Ectodermal cell (in vitro differentiated cells): ENCODE data around the gene TOP1.
A peak's percentile ranks its signal among the peaks of the same experiment; 100 is the strongest.
"Not testable (repeated sequence)": the region's sequence is repeated elsewhere in the genome, so short reads cannot be mapped to it uniquely, and the experiment has no call there.

ENCODE experiments used
- H3K27ac ChIP-seq: 2 replicates; pipeline ENCODE4 v1.7.0; 2013; ENCODE audit warnings: mild to moderate bottlenecking, low read depth, low read length; ENCODE audit not compliant: insufficient read depth, poor library complexity, severe bottlenecking
- H3K27me3 ChIP-seq: 2 replicates; pipeline ENCODE4 v1.7.0; 2013; ENCODE audit warnings: mild to moderate bottlenecking, low read length; ENCODE audit not compliant: insufficient read depth, control insufficient read depth, poor library complexity, severe bottlenecking
- H3K36me3 ChIP-seq: one replicate; pipeline ENCODE4 v1.7.0; 2013; ENCODE audit warnings: low read length; ENCODE audit not compliant: control insufficient read depth, insufficient read depth
- H3K4me1 ChIP-seq: one replicate; pipeline ENCODE4 v1.7.0; 2013; ENCODE audit warnings: low read length; ENCODE audit not compliant: control insufficient read depth, insufficient read depth
- H3K4me3 ChIP-seq: 2 replicates; pipeline ENCODE4 v1.7.0; 2013; ENCODE audit warnings: low read depth, low read length, control low read depth; ENCODE audit not compliant: insufficient read depth
- H3K9me3 ChIP-seq: 2 replicates; pipeline ENCODE4 v1.7.0; 2013; ENCODE audit warnings: mild to moderate bottlenecking, low read length, moderate library complexity; ENCODE audit not compliant: control insufficient read depth
- WGBS, 2 experiments: methylation state at CpG; one replicate each; pipeline ENCODE4 v1.1.7; 2013; ENCODE audit warnings: missing lambda C conversion rate in 2 of 2; 5-methylcytosine and 5-hydroxymethylcytosine counted together

TOP1 gene

DNA sequence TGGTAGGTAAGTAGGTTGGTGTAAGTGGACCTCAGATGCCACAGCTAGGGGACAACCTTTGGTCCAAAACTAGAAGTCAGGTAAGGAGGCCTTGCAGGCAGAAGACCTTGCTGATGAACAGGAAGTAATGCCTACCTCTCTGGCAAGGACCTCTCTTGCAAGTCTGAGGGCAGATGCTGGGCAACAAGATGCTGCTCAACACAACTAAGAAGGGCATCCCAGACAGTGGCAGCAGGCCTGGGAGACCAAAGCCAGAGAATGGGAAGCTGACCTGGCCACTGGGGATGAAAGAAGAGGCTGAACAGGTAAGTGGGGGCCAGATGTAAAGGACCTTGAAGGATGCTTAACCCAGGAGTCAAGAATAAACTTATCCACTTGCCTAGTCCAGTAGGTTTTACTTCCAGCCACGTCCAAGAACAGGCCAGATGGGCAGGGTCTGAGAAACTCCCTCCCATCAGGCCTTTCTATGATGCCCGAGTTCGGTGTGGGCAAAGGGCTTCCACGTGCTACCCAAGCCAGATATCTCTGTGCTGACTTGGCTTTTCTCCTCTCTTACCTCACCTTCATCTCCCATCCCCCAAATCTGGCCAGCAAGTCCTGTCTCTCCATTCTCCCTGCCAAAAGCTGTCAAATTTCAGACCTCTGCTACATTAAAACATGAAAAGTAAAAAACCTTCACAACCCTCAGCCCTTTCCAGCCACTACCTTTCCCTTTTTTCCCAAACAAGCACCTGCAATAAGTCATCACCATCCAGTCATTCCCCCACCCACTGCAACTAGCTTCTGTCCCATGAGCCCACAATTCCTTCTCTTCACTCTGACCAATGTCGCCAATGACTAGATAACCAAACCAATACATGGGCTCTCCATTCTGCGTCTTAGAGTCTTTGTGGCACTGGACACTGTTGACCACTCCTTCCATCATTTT lies 97.2 kb downstream of the TOP1 start:
- no peaks in the 10 kb centered on the region for H3K9me3 ChIP-seq
- no peak overlapping the region for H3K27ac ChIP-seq
- no peaks in the 10 kb centered on the region for H3K27me3 ChIP-seq
- no peak overlapping the region for H3K4me3 ChIP-seq
- no peaks in the 10 kb centered on the region for H3K4me1 ChIP-seq
- WGBS, 2 experiments = 92 to 96% methylated on average over 6 of the region's 6 CpGs
- H3K36me3 ChIP-seq = peaks cover 24% of the 10 kb centered on the region

DNA sequence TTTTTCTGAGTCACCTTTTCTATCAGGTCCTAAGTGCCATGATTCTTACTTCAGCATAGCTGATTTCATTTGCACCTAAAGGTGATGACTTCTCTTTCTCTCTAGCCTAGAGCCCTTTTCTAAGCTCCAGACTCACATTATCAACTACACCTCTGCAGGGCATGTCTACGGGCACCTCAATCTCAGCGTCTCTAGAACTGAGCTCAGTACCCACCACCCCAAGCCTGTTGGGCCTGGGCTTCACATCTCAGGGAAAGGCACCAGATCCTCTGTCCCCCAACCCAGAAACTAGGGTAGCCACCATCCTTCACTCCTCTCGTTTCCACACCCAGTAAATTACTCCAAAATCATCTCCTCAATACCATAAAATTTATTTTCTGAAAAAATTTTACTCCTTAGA lies 98.1 kb downstream of the TOP1 start:
- peaks cover 15% of the 10 kb centered on the region for H3K36me3 ChIP-seq
- H3K27ac ChIP-seq = no peak overlapping the region
- H3K27me3 ChIP-seq = no peaks in the 10 kb centered on the region
- WGBS, 2 experiments = 91 to 94% methylated on average over 3 of the region's 3 CpGs
- H3K4me3 ChIP-seq = no peak overlapping the region
- no peaks in the 10 kb centered on the region for H3K9me3 ChIP-seq
- no peaks in the 10 kb centered on the region for H3K4me1 ChIP-seq

DNA sequence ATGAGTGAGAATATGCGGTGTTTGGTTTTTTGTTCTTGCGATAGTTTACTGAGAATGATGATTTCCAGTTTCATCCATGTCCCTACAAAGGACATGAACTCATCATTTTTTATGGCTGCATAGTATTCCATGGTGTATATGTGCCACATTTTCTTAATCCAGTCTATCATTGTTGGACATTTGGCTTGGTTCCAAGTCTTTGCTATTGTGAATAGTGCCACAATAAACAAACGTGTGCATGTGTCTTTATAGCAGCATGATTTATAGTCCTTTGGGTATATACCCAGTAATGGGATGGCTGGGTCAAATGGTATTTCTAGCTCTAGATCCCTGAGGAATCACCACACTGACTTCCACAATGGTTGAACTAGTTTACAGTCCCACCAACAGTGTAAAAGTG lies 99.7 kb downstream of the TOP1 start:
- not testable (repeated sequence) for H3K4me3 ChIP-seq, H3K4me1 ChIP-seq, H3K36me3 ChIP-seq, H3K27me3 ChIP-seq, H3K9me3 ChIP-seq, H3K27ac ChIP-seq
- WGBS, 2 experiments = no CpG with 5 or more reads among the region's 3 CpGs

DNA sequence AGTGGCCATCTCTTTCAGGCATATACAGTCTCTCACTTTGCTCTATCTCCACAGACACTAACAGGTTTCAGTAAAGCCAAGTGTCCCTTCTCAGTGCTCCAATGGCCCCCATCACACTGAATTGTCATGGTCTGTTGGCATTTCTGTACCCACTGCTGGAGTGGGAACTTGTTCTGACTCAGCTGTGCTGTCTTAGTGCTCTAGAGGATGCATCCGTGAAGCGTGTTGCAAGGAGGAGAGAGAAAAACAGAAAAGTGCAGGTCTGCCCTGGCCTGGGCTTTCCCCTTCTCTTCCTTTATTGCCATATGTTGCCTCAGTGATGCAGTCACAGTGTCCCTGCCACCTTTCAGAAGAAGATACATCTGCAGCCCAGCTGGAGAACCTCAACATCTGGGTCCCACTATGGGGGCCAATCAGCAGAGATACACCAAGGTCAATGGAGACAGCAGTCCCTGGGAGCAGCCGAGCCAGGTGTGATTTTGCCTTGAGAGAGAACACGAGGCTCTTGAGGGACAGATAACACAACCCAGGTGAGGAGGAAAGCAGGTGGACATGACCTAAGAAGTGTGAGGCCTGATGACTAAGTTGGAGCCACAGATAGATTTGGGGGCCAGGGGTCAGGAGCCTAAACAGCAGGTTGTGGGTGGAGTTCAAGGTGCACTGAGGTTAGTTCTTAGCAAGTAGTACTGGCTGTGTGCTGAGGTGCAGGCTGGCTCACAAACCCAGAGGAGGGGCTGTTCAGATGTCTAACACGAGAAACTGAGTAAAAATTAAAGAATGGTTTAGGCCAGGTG lies 103.2 kb downstream of the TOP1 start:
- no peak overlapping the region for H3K27ac ChIP-seq
- H3K4me1 ChIP-seq = peaks cover 6% of the 10 kb centered on the region
- H3K9me3 ChIP-seq = no peaks in the 10 kb centered on the region
- WGBS, 2 experiments = 92 to 94% methylated on average over 5 of the region's 5 CpGs
- no peaks in the 10 kb centered on the region for H3K27me3 ChIP-seq
- H3K4me3 ChIP-seq = no peak overlapping the region
- no peaks in the 10 kb centered on the region for H3K36me3 ChIP-seq

DNA sequence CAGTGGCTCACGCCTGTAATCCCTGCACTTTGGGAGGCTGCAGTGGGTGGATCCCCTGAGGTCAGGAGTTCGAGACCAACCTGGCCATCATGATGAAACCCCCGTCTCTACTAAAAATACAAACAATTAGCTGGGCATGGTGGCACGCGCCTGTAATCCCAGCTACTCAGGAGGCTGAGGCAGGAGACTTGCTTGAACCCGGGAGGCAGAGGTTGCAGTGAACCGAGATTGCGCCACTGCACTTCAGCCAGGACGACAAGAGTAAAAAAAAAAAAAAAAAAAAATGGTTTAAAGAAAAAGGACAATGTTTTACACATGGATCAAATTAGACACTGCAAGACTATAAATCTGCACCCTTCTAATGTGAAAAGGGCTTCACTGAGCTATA lies 103.8 kb downstream of the TOP1 start:
- not testable (repeated sequence) for H3K9me3 ChIP-seq, H3K27me3 ChIP-seq, H3K27ac ChIP-seq, H3K4me1 ChIP-seq, H3K36me3 ChIP-seq, H3K4me3 ChIP-seq
- WGBS, 2 experiments = 80 to 90% methylated on average over 9 of the region's 9 CpGs

DNA sequence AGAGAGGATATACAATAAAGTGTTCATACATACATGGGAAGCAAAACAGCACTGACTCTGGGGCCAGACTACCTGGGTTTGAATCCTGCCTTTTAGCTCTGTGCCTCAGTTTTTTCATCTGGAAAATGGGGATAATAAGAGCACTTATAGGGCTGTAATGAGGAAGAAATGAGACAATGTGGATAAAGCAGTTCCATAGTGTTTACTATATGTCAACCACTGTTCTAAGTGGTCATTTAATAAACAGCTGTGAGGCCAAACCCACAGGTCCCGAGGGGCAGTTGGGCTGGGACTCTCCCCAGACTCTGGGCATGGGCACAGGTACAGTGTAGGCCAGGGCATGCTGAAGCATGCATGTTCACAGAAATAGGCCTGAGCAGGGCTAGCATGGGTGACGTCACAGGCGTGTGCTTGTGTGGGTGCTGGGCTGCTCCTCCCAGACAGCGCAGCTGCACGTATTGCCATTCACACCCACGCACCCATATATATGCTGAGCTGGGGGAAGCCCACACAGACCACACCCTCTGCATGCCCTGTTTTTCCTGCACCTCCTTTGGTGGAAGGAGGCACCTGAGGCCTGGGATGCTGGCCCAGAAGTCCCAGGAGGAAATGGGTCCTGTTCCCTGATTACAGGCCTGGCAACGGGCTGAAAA lies 105.2 kb downstream of the TOP1 start:
- Histone ChIP-seq H3K27ac (no peak overlapping the region), H3K9me3 (no peaks in the 10 kb centered on the region), H3K4me1 (peaks cover 9% of the 10 kb centered on the region), H3K27me3 (no peaks in the 10 kb centered on the region), H3K36me3 (no peaks in the 10 kb centered on the region), H3K4me3 (no peak overlapping the region)
- WGBS, 2 experiments = 92% methylated on average over 7 of the region's 7 CpGs

DNA sequence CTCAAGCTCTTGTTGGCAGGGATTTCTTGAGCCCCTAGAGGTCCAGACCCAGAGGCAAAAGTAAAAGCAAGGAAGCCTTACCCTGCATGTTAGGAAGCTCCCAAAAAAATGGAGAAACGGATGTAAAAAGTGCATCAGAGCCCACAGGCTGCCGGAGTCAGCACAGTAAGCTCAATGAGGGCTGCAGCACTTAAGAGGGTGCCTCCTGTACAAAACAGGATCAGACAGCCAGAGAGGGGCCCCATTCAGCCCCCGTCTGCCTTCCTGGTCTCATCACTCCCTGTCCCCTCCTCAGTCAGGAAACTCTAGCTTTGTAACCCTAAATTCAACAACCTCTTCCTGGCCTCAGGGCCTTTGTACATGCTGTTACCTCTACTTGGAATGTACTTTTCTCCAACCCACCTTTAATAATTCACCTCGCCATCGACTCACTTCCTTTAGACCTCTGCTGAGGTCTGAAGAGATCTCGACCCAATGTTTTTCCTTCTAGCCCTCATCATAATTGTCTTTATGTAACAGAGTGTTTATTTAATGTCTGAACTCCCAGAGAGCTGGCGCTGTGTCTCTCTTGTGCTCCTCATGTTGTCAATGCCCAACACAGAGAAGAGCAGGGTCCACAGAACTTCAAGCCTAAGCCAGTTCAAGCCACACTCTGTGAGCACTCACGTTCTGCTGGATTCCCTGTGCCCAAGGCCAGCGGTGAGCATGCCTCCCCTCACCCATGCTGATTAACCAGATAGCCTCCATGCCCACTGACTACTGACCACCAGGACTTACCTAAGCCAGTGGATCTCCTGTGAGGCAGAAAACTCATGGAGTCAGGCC lies 106.0 kb downstream of the TOP1 start:
- WGBS, 2 experiments = 88 to 92% methylated on average over 9 of the region's 9 CpGs

DNA sequence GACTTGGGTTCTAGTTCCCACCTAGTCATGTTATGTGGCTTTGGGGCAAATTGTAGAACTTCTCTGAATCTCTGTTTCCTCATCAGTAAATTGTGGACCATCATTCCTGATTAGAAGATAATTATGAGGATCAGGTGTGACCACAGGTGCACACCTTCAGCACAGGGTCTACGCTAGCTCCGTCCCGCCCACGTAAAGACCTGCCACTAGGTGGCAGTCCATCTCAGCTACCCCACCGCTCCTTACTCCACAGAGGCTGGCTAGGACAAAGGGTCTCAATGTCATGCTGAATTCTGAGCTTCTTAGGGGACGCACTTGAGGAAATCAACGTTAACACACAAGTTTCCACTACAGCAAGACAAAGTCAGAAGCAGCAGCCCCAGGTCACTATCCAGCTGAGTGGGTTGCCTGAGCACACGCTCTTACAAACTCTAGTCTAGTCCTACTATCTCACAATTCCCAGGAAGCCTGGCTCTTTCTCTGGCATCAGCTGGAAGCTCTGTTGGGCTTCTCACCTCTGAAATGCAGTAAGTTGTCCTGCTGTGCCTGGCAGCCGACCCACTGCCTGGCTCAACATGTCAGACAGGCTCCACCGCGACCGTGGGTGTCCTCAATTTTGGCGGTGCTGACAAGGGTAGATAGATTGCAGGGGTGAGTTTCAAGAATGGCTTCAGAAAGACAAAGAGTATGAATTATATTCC lies 106.7 kb downstream of the TOP1 start:
- Histone ChIP-seq H3K4me1 (peaks cover 23% of the 10 kb centered on the region), H3K27ac (no peak overlapping the region)
- 30 to 35% methylated on average over 13 of the region's 13 CpGs for WGBS, 2 experiments

More for the DNA sequence above, 106.0 kb downstream of the TOP1 start:
- Histone ChIP-seq H3K27me3 (no peaks in the 10 kb centered on the region), H3K36me3 (no peaks in the 10 kb centered on the region), H3K27ac (no peak overlapping the region), H3K4me1 (peaks cover 17% of the 10 kb centered on the region), H3K9me3 (no peaks in the 10 kb centered on the region), H3K4me3 (no peak overlapping the region)

DNA sequence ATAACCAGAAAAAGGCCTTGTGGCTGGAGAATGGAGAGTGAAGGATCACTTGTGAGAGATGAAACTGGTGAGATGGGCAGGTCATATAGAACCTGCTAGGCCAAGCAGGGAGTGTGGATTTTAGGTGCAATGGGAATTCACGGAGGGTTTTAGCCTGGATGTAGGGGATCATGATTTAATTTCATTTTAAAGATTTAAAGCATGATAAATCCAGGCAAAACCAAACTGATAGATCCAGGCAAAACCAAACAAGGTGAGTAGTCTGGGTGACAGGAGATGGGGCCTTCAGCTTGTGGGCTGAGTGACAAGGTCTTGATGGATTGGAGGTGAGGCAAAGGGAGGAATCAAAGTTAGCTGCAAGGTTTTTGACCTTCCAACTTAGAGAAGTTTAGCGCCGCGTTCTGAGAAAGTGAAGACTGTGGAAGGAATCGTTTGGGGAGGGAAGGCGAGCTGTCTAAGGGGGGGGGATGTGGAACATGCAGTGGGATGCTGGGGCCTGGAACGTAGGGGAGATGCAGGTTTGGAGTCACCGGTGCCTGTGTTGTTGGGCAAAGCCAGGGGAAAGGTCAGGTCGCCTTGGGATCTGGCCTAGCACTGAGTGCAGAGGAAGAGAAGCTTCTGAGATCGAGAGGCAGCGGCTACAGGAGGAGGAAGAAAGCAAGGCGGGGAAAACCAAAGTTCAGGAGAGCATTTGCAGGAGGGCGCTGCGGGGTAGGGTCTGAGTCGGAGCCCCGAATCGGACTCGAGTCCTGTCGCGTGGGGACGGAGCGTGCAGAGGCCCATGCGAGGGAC lies 107.5 kb downstream of the TOP1 start:
- Histone ChIP-seq H3K4me1 (peaks cover 31% of the 10 kb centered on the region), H3K9me3 (no peaks in the 10 kb centered on the region), H3K4me3 (peak overlapping the region; percentile 91), H3K36me3 (no peaks in the 10 kb centered on the region), H3K27ac (no peak overlapping the region), H3K27me3 (no peaks in the 10 kb centered on the region)
- WGBS, 2 experiments = 43% methylated on average over 23 of the region's 23 CpGs

More for the DNA sequence above, 106.7 kb downstream of the TOP1 start:
- Histone ChIP-seq H3K27me3 (no peaks in the 10 kb centered on the region), H3K36me3 (no peaks in the 10 kb centered on the region), H3K9me3 (no peaks in the 10 kb centered on the region), H3K4me3 (no peak overlapping the region)
